Stimulated activated CD4-positive, alpha-beta T cell treated with anti-CD3 and anti-CD28 coated beads, Interleukin-2, amount 100 ng/mL, for 24 hours (primary cell): ENCODE measurements around the gene HIC1.
A peak's percentile ranks its signal among the peaks of the same experiment; 100 is the strongest.

Source experiments
- DNase-seq, 2 donors: peaks; one replicate each; pipeline ENCODE4 v3.0.0-alpha.2; 2020

Gene HIC1

DNA sequence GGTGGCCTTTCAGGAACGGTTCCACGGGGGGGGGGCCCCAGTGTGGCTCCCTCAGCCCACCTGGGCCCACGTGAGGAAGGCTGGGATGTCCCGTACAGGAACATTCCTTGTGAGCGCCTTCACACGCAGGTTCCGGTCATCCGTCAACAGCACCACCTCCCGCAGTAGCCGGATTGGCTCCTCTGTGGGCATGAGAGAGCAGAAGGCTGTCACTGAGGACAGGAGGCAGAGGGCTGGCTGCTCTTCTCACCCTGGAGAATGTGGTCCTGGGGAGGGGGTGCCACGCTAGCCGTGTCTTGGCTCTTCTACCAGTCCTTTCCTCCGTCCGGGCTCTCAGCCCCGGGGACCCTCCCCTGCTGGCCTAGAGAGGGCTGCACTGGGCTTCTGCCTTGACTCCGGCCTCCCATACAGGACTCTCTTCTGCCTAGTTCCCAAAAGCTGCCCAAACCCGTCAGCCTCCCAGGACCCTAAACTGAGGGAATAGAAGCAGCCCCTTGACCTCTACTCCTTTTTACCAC lies 6.6 kb downstream of the HIC1 start:
- DNase-seq: no peak

DNA sequence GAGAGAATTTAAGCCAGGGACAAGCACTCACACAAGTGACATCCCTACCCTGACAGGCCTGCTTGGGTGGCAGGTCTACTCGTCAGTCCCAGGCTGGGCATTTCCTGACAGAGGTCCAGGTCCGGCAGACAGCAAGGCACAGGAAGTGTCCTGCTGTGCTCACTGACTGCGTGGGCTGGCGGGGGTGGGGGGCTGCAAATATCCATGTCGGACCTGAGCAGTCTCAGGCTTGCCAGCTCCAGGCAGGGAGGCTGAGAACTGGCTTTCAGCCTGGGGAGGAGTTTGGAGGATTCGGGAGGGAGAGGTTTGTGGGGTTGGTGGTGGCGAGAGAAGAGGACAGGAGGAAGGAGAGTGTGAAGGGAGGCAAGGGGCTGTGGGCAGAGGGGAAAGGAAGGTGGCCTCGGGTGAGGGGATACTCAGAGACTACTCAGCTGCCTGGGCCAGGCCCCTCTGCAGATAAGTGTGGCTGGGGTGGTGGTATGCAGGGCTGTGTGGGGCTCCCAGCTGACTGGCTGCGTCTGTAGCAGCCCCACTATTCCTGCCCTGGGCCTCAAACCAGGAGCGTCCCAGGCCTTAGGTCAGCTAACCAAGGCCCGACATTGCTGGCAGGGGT lies 7.8 kb downstream of the HIC1 start:
- no peak for DNase-seq

DNA sequence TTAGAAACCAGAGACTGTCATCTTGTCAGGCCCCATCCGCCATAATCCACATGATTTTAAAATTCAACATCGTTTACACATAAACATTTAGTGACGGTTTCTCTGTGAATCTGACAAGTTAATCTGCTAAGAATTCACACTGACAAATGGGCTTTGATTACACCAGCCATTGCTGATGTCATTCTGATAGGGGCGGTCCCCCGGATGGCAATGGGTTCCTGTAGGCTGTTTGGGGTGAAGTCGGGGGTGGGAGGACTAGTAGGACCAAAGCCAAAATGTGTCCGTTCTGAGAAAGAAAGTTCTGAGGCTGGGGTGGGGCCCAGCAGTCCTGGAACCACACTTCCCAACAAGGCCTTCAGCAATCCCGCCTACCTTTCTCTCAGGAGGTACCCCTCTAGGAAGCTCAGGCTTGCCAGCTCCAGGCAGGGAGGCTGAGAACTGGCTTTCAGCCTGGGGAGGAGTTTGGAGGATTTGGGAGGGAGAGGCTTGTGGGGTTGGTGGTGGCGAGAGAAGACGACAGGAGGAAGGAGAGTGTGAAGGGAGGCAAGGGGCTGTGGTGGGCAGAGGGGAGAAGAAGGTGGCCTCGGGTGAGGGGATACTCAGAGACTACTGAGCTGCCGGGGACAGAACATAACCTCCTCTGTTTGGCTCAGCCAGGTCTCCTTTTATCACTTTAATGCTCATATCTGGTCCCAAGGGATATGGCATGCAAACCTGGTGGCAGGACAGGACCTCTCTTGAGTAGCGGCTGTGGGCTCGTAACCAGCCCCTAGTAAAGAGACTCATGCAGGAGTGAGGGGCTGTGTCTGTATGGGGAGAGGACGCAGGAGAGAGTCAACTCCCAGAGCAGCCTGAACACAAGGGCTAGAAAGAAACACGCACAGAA lies 8.6 kb downstream of the HIC1 start:
- DNase-seq: no peak

GRCh38 chr17:2064147-2064489 lies 9.2 kb downstream of the HIC1 start:
- no peak for DNase-seq

DNA sequence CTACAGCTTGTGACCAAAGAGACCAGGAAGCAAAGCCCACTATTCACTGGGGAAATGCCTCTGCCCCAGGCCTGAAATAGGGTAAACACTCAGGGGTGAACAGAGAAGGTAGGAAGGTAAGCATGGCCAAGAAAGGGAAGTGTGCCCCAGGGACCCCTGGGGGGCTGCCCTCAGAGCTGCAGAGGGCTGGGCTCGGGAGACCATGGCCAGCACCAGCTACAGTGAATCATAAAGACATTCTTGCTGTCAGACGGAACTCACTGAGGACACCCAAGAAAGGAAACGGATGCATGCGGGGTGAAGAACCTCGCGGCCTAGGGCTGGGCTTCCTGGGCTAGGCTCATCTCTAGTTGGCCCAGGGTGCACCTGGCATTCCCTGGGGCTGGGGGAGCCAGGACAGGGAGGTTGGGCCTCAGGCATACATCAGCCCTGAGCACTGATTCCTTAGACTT lies 9.6 kb downstream of the HIC1 start:
- DNase-seq: no peak

DNA sequence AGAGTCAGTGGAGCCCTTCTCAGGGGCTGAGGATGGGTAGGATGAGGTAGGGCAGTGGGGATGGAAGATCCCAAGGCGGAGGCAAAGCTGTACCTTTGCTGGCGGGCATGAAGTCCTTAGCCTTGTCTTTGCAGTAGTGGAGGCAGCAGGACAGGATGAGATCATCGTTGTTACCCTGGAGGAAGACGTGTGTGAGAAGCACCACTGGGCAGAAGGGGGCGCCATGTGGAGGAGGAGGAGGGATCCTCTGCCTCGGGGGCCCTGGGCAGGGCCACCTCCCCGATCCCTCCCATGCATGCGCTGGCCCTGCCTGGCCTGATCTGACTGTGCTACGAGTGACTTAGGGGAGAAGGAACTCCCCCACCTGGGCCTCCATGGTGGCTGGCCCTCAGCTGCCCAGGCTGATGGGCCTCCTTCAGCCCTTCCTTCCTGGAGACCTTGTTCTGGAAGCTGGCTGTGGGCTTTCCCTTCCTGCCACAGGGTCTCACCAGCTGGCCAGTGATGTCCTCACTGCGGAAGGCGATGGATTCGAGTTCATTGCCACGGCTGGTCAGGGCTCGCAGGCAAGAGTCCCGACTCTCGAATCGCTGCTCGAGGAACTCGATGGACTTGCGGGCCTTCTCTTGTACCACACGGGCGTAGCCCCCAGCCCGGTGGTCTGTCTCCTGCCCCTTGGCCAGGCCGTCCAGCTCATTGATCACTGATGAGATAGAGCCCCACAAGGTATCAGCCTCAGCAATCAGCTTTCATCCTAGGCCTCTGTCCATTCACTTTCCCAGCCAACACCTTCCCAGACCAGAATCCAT lies 10.3 kb downstream of the HIC1 start:
- peak; percentile 77 for DNase-seq

GRCh38 chr17:2065949-2066400 lies 11.1 kb downstream of the HIC1 start:
- no peak for DNase-seq

DNA sequence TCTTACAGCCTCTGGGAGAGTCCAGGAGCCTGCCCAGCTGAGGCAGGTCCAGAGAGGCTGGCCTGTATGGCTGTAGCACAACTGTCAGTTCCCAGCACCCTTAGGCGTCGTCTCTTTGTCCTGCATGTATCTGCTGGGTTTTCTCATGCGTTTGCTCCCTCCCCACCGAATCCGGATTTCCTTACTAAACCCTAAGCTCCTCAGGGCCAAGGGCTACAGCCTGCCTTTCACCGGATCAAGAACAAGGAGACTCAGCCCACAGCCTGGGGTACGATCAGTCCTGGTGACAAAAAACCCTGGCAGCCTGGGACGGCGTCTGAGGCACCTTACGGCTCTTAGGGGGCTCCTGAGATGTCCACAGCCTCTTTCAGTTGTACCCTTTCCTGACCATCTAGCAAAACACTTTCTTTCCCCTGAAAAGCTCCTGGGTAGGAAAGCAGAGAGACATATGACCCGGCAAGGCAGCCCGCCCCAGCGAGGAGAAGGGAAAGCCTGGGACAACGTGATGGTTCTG lies 12.2 kb downstream of the HIC1 start:
- DNase-seq: no peak

GRCh38 chr17:2067608-2068024 lies 12.7 kb downstream of the HIC1 start:
- DNase-seq: no peak

- no peak for DNase-seq
These were observed 13.2 kb downstream of the HIC1 start for GRCh38 chr17:2068031-2068518.

DNA sequence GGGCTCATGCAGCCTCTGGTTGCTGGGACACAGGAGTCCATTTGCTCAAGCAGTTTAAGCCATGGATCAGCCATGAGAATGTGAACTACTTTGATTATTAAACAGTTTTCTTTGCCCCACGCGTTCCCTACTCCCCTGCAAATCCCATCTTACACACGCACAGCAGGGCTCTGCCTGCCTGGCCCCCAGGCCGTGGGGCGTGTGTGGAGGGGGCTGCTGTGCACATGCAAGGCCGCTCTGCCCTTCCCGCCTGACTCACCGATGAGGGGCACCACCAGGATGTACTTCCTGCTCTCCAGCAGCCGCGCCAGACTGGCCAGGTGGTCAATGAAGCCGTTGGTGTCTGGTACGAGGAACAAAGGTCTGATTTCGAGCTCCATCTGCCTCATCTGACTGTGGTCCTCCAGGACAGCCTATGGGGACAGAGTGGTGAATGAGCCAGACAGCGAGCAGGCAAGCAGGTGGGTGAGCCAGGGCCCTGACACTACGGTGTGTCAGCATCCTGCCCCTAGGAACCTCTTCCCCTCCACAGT lies 13.7 kb downstream of the HIC1 start:
- DNase-seq: no peak

DNA sequence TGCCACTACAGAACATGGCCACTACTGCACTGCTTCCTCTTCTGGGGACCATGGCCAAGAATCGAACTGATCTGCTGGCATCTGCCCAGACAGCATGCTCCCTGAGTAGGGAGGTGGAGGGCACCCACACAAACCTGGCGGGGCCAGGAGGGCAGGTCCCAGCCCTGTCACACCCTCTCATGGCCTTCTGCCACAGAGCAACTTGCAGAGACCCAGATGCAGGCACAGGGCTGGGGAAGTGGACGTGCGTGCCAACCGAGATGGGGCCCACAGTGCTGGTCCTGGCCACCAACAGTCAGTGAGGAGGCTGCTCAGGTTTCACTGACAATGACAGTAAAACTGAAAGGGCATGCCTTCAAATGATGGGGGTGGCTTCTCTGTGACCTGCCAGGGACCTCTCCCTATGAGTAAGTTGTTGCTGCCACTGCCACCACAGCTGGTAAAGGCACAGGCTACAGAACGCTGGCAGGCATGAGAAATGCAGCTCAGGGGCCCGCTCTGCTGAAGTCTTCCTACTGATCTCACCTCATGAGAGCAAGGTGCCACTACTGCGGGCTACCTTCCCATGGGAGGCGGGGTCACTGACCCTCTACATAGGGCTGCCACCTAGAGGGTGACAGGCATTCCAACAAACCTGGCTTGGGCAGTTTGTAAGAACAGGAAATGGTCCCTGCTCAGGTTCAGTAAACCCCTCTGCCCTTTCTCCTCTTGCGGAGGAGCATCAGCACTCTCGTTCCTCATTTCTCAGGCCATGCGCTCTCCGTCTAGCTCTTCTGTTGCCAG lies 15.5 kb downstream of the HIC1 start:
- DNase-seq: peak; percentile 68 to 72

DNA sequence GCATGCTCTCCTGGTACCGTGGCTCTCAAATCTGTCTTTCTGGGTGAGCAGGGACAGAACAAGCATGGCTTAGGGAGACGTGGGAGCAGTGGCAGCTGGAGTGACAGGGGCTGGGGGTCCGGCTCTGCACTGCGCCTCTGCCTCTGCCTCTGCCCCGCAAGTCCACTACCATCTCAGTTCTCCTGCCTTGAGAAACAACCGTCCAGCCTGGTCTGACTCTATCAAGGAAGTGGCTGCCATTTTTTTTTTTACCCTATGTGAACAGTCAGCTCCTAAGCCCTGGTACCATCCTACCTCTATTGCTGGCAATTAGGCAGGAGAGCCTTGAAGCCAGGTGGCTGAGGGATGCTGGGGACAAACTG lies 16.1 kb downstream of the HIC1 start:
- no peak for DNase-seq

DNA sequence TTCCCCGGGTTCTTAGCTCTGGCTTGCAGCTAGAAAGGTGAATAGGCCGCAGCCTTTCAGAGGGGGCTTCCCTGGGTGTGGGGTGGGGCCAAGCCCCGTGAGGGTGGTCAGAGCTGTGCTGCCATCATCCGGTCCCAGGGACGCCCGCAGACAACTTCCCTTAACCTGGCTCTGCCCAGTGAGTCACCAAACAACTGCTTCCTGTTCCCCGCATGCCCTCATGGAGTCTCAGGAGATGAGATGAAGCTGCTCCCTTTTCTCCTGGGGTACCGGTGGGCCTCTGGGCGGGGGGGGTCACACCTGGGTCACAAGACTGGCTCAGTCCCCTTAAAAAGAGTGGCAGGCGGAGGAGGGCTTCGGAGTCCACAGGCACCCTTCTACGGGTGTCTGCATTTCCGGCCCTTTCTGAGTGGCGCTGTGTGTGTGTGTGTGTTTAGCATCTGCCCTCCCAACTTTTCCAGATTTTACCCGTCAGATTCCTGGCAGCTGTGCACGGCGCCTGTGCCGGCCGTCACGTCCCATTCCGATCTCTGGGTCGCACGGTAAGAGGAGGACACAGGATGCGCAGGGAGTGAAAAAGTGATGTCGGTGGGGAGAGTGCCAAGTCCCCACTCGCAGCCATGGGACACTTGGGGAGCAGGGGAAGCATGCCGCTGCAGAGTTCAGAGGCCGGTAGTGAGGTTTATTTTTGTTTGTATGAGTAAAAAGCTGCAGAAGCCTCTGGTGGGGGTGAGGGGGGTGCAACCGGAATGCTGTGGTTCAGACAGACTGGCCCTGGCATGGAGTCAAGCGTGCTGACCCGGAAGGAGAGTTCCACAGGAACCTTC lies 16.8 kb downstream of the HIC1 start:
- no peak for DNase-seq

DNA sequence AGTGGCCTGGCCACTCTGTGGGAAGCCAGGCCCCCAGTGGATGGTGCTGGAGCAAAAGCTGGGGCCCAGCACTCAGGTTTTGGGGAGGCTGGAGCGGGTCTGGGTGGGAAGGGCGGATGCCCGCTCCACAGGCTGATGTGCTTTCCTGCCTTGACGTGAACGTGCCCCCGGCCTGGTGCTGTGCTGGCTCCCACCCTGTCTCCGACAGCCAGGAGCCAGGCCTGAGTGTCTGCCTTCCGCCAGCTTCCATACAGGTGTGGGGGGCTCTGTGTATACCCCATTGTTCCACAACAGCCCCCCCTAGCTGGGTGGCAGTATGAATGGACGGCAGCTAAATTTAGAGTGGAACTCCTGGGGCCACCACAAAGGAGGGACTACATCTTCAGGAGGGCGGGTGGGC lies 20.0 kb downstream of the HIC1 start:
- DNase-seq: no peak

GRCh38 chr17:2075336-2076086 lies 20.6 kb downstream of the HIC1 start:
- DNase-seq: no peak

DNA sequence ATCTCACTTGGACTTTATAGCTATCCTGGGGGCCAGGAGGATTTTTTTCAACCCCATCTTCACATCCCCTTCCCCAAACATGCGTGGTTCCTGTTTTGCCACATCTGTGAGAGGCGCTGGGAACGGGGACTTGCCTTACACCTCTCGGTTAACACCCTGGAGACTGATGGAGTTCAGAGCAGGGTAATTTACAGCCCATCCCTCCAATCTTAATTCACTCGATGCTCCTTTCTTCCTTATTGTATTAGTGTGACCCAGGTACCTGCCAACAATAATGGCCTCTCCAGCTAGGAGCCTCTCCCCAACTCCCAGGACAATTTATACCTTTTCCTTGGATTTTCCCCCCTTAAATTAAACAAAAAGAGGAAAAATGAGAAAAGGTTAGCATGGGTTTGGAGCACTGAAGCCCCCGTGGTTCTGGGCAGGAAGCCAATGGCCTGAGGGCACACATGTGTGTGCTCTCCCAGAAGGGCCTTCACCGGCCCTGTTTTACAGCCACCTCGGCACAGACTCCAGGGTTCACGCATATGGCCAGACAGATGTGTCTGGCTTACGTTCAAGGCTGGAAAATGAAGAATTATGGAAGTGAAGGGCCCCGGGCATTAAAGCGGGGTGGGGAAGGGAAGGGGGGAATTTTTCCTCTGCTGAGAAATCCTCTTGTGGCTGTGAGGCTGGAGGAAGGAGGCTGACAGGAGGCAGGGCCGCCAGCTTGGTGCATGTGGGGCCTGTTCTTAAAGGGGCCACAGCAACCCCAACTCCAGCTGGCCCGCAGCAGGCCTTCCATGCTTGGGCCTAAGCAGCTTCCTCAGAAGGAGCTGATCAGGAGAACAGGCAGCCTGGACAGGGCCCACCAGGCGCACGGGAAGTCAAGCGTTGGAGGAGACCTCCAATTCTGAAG lies 21.4 kb downstream of the HIC1 start:
- no peak for DNase-seq

DNA sequence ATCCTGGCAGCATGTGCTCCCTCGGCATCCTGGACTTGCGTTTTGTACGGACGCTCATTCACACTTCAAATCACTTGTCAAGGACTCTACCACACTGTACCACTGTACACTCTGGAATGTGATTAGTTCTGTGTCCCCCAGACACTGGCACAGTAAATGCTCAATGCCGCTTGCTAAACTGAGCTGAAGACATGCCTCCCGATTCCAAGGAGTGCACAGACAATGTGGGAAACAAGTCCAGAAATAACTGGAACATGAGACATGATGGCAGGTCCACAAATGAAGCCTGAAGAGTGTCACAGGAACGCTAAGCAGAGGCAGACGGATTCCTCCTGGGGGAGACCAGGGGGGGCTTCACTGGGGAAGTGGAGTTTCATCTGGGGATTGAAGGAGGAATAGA lies 22.1 kb downstream of the HIC1 start:
- no peak for DNase-seq

DNA sequence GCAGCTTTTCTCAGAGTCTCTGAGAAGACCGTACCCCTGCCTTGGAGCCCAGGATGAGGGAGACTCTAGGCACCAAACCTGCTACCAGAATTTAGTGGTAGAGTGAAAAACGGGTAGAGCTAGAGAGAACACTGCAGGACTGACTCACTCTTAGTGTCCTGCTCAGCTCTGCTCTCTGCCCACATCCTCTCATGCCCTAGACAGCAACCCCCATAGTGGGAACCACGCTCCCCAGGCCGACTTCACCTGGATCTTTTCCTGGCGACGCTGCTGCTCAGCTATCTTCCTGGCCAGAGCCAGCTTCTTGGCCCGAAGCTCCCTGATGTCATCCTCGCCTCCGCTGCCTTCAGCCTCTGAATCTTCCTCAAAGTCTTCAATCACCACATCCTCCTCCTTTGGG lies 26.7 kb downstream of the HIC1 start:
- DNase-seq: no peak
